ENCODE measurements around the gene ADH1A.
"Not testable (repeated sequence)": the region's sequence is repeated elsewhere in the genome, so short reads cannot be mapped to it uniquely, and the experiment has no call there.

ADH1A gene

DNA sequence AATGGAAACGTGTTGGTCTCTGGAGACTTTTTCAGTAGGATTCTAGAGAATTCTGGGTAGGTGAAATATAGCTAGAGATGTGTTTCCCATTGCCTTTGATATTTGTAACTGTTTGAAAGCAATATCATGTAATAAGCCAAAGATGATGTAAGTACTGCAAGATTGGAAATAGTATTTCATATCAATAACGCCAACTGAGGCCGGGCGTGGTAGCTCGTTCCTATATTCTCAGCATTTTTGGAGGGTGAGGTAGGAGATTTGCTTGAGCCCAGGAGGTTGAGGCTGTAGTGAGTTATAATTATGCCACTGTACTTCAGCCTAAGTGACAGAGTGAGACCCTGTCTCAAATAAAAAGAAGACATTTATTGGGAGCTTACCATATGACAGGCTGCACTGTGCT lies 9.5 kb downstream of the ADH1A start:
- no peak for DNase-seq

DNA sequence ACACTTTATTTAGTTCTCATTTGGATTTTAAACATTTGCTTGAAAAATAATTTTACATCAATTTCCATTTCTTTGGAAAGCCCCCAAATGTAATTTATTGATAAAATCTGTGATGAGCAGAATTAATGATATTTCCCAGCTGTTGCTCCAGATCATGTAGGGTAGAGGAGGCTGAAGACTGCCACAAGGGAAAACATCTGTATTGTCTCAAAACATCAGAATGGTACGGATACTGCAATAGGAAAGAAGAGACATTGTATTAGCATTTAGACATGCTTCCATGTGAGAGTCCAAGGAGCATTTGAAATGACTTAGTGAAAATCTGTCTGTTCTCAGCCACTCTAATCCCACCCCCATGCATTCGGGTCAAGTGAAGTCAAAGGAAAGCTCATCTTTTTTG lies 14.4 kb downstream of the ADH1A start:
- DNase-seq: no peak

GRCh38 chr4:99275885-99276284 lies 14.9 kb downstream of the ADH1A start:
- no peak for DNase-seq

DNA sequence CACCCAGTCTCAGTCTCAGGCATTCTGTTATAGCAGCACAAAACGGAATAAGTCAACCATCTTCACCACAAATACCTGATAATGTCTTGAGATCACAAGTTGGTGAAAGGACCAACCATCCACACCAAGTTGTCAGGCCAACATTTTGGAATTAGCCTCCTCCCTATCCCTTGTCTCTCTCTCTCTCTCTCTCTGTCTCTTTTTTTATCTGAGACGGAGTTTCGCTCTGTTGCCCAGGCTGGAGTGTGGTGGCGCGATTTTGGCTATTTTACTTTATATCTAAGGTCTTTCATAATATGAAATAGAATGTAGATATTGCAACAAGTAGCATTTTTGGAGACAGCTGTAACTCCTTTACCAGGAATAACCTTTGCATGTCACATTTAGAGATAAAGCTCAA lies 15.7 kb downstream of the ADH1A start:
- DNase-seq: no peak

- no peak for DNase-seq
Measured at GRCh38 chr4:99273704-99274103, 17.1 kb downstream of the ADH1A start.

DNA sequence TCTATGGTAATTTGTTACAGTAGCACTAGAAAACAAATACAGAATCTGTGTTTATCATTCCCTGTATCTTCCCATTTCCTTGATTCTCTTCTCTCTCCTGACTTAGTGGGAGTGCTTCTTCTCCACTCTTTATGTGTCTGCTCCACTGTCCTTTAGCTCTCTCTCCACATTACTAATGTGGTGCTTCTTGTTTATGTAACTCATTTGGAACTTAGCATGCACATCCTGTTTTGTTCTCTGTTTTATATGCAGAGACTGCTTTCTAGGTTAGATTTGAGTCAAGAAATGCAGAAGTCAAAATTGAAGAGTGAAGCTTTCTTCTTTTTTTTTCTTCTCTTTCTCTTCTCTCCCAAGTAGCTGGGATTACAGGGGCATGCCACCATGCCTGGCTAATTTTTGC lies 25.9 kb downstream of the ADH1A start:
- DNase-seq: no peak

DNA sequence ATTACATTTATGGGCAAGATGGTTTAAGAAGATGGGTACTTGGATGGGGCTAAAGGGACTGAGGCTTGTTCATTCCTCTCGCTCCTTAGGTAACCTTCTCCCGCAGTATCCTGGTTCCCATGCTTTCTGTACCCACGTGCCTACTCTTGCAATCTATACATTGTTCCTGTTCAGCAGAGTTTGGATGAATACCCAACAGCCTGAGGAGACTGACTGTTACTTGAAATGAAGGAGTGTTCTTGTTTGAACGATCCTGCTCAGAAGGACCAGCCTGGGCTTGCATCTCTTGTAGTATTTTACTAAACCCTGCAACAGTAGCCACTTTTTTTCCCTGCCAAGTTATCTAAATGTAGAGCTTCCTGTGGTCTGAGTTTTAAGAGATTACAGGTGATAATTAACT lies 38.0 kb downstream of the ADH1A start:
- no peak for DNase-seq

GRCh38 chr4:99248714-99249113 lies 42.1 kb downstream of the ADH1A start:
- DNase-seq: no peak

GRCh38 chr4:99235955-99236354 lies 54.8 kb downstream of the ADH1A start:
- DNase-seq: no peak

DNA sequence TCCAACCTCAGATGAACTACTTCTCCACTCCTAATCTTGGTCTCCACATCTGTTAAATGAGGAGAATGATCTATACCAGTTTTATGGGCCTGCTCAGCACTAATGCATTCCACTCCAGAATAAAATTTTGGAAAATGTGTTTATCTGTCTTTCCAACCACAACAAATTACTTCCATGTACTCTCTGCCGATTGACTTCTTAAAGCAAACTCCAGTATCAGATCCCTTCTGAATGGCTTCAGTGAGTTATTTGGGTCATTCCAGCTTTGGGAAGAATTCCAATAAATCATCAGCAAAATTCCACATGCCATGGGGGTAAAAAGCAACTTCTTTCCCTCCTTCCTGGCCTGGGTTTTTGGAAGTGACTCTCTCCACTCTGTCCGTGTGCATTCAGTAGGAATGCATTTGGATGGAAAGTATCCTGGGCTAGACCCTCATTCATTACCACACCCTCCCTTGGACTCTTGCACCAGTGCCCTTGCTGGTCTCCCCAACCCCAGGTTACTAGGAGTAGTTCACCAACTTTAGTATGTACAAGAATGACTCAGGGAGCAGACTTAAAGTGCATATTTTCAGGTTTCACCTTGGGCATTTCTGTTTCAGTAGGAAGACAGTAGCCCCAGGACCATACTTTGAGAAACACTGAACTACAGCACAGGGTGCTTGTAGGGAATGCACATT lies 56.3 kb downstream of the ADH1A start:
- no peak for DNase-seq

DNA sequence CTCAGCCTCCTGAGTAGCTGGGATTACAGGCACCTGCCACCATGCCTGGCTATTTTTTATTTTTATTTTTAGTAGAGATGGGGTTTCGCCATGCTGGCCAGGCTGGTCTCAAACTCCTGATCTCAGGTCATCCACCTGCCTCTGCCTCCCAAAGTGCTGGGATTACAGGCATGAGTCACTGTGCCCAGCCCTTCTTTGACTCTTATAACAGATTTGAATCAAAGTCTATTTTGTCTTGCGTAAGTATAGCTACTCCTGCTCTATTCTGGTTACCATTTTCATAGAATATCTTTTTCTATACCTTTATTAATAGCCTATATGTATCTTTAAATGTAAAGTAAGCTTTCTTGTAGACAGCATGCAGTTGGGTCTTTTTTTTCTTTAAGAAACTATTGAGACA lies 57.4 kb downstream of the ADH1A start:
- not testable (repeated sequence) for DNase-seq

DNA sequence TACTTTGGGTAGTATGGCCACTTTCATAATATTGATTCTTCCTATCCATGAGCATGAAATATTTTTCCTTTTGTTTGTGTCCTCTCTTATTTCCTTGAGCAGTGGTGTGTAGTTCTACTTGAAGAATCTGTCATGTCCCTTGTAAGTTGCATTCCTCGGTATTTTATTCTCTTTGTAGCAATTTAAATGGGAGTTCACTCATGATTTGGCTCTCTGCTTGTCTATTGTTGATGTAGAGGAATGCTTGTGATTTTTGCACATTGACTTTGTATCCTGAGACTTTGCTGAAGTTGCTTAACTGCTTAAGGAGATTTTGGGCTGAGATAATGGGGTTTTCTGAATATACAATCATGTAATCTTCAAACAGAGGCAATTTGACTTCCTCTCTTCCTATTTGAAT lies 62.1 kb downstream of the ADH1A start:
- not testable (repeated sequence) for DNase-seq

- not testable (repeated sequence) for DNase-seq
Measured at GRCh38 chr4:99227646-99228045, 63.1 kb downstream of the ADH1A start.
